Thyroid gland (tissue), 4 donors: Measurements from ENCODE around the gene MRPL18.

Experiments
- POLR2A ChIP-seq, 2 donors: fragments of 450-650 bp; IDR thresholded peaks; one replicate each; pipeline ENCODE4 v1.6.1; 2017; ENCODE audit warnings: antibody characterized with exemption in 2 of 2, mild to moderate bottlenecking in 2 of 2, moderate library complexity in 1 of 2
- TF ChIP-seq, protein P1 (sequence below), 6 experiments: fragments of 200-600 bp in 3 of 6; fragments of 450-650 bp in 3 of 6; sonication (generic) in 3 of 6; IDR thresholded peaks; one replicate each; pipeline ENCODE4 v1.5.1; 2016 to 2019; ENCODE audit warnings: antibody characterized with exemption in 6 of 6, mild to moderate bottlenecking in 2 of 6, inconsistent platforms in 1 of 6, moderate library complexity in 1 of 6

DNA sequence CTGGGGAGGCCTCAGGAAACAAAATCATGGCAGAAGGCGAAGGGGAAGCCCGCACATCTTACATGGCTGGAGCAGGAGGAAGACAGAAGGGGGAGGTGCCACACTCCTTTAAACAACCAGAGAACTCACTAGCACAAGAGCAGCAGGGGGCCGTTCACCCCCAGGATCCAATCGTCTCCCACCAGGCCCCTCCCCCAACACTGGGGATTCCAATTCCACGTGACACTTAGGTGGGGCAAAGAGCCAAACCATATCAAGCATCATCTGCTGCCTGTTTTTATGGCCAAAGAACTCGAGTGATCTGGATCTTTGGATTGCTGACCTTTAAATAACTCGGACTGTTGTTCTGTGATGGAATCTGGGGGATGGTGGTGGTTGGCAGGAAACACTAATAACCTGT is 37.8 kb downstream of the MRPL18 start:
- TF ChIP-seq, protein P1, sequence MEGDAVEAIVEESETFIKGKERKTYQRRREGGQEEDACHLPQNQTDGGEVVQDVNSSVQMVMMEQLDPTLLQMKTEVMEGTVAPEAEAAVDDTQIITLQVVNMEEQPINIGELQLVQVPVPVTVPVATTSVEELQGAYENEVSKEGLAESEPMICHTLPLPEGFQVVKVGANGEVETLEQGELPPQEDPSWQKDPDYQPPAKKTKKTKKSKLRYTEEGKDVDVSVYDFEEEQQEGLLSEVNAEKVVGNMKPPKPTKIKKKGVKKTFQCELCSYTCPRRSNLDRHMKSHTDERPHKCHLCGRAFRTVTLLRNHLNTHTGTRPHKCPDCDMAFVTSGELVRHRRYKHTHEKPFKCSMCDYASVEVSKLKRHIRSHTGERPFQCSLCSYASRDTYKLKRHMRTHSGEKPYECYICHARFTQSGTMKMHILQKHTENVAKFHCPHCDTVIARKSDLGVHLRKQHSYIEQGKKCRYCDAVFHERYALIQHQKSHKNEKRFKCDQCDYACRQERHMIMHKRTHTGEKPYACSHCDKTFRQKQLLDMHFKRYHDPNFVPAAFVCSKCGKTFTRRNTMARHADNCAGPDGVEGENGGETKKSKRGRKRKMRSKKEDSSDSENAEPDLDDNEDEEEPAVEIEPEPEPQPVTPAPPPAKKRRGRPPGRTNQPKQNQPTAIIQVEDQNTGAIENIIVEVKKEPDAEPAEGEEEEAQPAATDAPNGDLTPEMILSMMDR (IDR thresholded peaks at IDR 0.05), result no peak
- no peak for TF ChIP-seq POLR2A (IDR thresholded peaks at IDR 0.05)
